A549 (cell line): ENCODE data around the gene TCP11. TPM values are rescaled to one million over a fixed set of nuclear protein-coding genes. Genes with fewer than 3 reads are reported as not detected.

Experiments used
- ATAC-seq, 2 experiments: fragments of 200-7000 bp in 1 of 2; fragments of >200 bp in 1 of 2; cut with Nextera tagmentation in 1 of 2; cut with Tn5 transposase in 1 of 2; 3 replicates each; pipeline versions ENCODE4 v1.8.0 to v1.9.1; 2018 to 2020; ENCODE audit warnings: mild to moderate bottlenecking in 1 of 2, moderate library complexity in 1 of 2
- CTCF ChIA-PET: fragments of 300-600 bp; sonication (Branson Sonifier 250); formaldehyde crosslinking; extraction: SDS; loops from one replicate; lab custom pipeline; 2021; ENCODE audit warnings: antibody characterized with exemption, inconsistent platforms; lab: Yijun Ruan, JAX
- POLR2A ChIA-PET: fragments of 350-600 bp; formaldehyde crosslinking; extraction: SDS; loops from one replicate; lab custom pipeline; 2021; ENCODE audit warnings: antibody characterized with exemption, inconsistent platforms; lab: Yijun Ruan, JAX
- DNase-seq, 2 experiments: peaks; one replicate each; pipeline versions ENCODE4 v3.0.0 to v3.0.0-alpha.2; 2011 to 2016; ENCODE audit warnings: low read depth in 1 of 2, low spot score in 1 of 2
- FAIRE-seq: peaks from 2 replicates; lab custom pipeline; 2011; peaks lifted over from hg19 to GRCh38; lab: Jason Lieb, UNC
- H3K27ac ChIP-seq, 2 experiments: fragments of >200 bp; sonication (Bioruptor Twin); formaldehyde crosslinking; 3 replicates each; pipeline ENCODE4 v1.5.1; 2016 to 2017
- H3K4me1 ChIP-seq: fragments of >200 bp; sonication (Bioruptor Twin); formaldehyde crosslinking; 3 replicates; pipeline ENCODE4 v1.6.1; 2016
- H3K4me2 ChIP-seq: fragments of >200 bp; sonication (Bioruptor Twin); formaldehyde crosslinking; 3 replicates; pipeline ENCODE4 v1.6.1; 2016
- H3K4me3 ChIP-seq: fragments of >200 bp; sonication (Bioruptor Twin); formaldehyde crosslinking; 3 replicates; pipeline ENCODE4 v1.5.1; 2016
- H3K9me3 ChIP-seq: fragments of >200 bp; sonication (Bioruptor Twin); formaldehyde crosslinking; 3 replicates; pipeline ENCODE4 v1.6.1; 2016
- CBX8 ChIP-seq: fragments of 200-600 bp; sonication (generic); IDR thresholded peaks from 2 replicates; pipeline ENCODE4 v1.6.1; 2016
- CHD4 ChIP-seq: fragments of 200-600 bp; sonication (generic); IDR thresholded peaks from 2 replicates; pipeline ENCODE4 v1.6.1; 2016; ENCODE audit warnings: antibody characterized with exemption, mild to moderate bottlenecking, borderline replicate concordance
- EHMT2 ChIP-seq: fragments of 200-600 bp; sonication (generic); IDR thresholded peaks from 2 replicates; pipeline ENCODE4 v1.6.1; 2016; ENCODE audit warnings: antibody characterized with exemption, low read depth, mild to moderate bottlenecking, moderate library complexity
- FOSL2 ChIP-seq, 2 experiments: fragments of 450-650 bp in 1 of 2; fragments of >200 bp in 1 of 2; sonication (Bioruptor Twin) in 1 of 2; formaldehyde crosslinking; IDR thresholded peaks; 2 replicates each; pipeline versions ENCODE4 v1.5.0 to v1.6.1; 2016 to 2020; ENCODE audit warnings: mild to moderate bottlenecking in 1 of 2, moderate library complexity in 1 of 2
- JUN ChIP-seq, 2 experiments: fragments of >200 bp; sonication (Bioruptor Twin); formaldehyde crosslinking; IDR thresholded peaks; 2 replicates in 1 of 2; 3 replicates in 1 of 2; pipeline ENCODE4 v1.6.1; 2016 to 2017
- MAFK ChIP-seq: fragments of 450-650 bp; IDR thresholded peaks from 2 replicates; pipeline ENCODE4 v1.6.1; 2014; ENCODE audit not compliant: partially characterized antibody
- MAZ ChIP-seq: fragments of 150-350 bp; IDR thresholded peaks from 2 replicates; pipeline ENCODE4 v1.6.1; 2014; ENCODE audit warnings: antibody characterized with exemption, low read depth, low read length, borderline replicate concordance
- NR3C1 ChIP-seq: fragments of >200 bp; sonication (Bioruptor Twin); formaldehyde crosslinking; IDR thresholded peaks from 3 replicates; pipeline ENCODE4 v1.6.1; 2017
- RAD21 ChIP-seq, 2 experiments: fragments of >200 bp in 1 of 2; sonication (Bioruptor Twin) in 1 of 2; formaldehyde crosslinking in 1 of 2; IDR thresholded peaks in 1 of 2; conservative IDR thresholded peaks in 1 of 2; 2 replicates in 1 of 2; 3 replicates in 1 of 2; pipeline ENCODE4 v1.6.1; 2012 to 2018; ENCODE audit warnings: inconsistent platforms in 1 of 2
- SMC3 ChIP-seq: fragments of >200 bp; sonication (Bioruptor Twin); formaldehyde crosslinking; IDR thresholded peaks from 3 replicates; pipeline ENCODE4 v1.6.1; 2018; ENCODE audit warnings: inconsistent platforms
- WGBS: methylation state at CpG from one replicate; pipeline ENCODE4 v1.1.6; 2017; ENCODE audit errors: missing lambda C conversion rate; 5-methylcytosine and 5-hydroxymethylcytosine counted together
- polyA plus RNA-seq, 4 experiments: library from polyadenylated mRNA; depleted of rRNA in 3 of 4; stranded (reverse); fragments of >200 nt; fragmentation: RNase III in 1 of 4; extraction: RNeasy Plus Mini Kit Qiagen cat#74134 plus additional on column Dnase treatment in 1 of 4; gene quantifications; 2 replicates in 3 of 4; 3 replicates in 1 of 4; pipeline ENCODE4 v1.2.3, GENCODE V29; 2011 to 2017
- TF ChIP-seq, protein P1 (sequence below): IDR thresholded peaks from 2 replicates; pipeline ENCODE4 v1.6.1; 2012
- TF ChIP-seq, protein P2 (sequence below): IDR thresholded peaks from 2 replicates; pipeline ENCODE4 v1.6.1; 2012; ENCODE audit warnings: low read depth, borderline replicate concordance
- TF ChIP-seq, protein P3 (sequence below): IDR thresholded peaks from 2 replicates; pipeline ENCODE4 v1.6.1; 2012
- TF ChIP-seq, protein P4 (sequence below): fragments of >200 bp; sonication (Bioruptor Twin); formaldehyde crosslinking; IDR thresholded peaks from 3 replicates; pipeline ENCODE4 v1.5.1; 2016

The TCP11 gene
- polyA plus RNA-seq, 2 of the 4 experiments (the other 2 are of a cell fraction), result 0.06 TPM; not detected in 1

GRCh38 chr6:35147026-35147425 is 5.9 kb upstream of the TCP11 start:
- no peaks in the 10 kb centered on the region for H3K9me3 ChIP-seq
- H3K4me3 ChIP-seq, result no peak overlapping the region
- ATAC-seq (no peak), FAIRE-seq (no peak), DNase-seq (no peak)
- no peak overlapping the region for H3K4me2 ChIP-seq
- TF ChIP-seq JUN (IDR thresholded peaks at IDR 0.05), result no peak
- no peak for TF ChIP-seq MAZ
- TF ChIP-seq CBX8, result no peak
- no peak for TF ChIP-seq MAFK
- TF ChIP-seq RAD21 (conservative IDR thresholded peaks at IDR 0.05 in 1 of 2, IDR thresholded peaks at IDR 0.05 in 1 of 2), result no peak
- no peak for TF ChIP-seq EHMT2
- 91% methylated on average over 3 of the region's 3 CpGs for WGBS
- POLR2A ChIA-PET, result no interaction called here
- H3K27ac ChIP-seq, result no peak overlapping the region
- CTCF ChIA-PET, result interaction anchor here (0.7 to 9.7 kb wide), 29 partner anchors 9 to 307 kb away, joined by 3 to 206 read pairs (median 5); partner anchors contain the start of gene SCUBE3
- H3K4me1 ChIP-seq, result peaks cover 16% of the 10 kb centered on the region

DNA sequence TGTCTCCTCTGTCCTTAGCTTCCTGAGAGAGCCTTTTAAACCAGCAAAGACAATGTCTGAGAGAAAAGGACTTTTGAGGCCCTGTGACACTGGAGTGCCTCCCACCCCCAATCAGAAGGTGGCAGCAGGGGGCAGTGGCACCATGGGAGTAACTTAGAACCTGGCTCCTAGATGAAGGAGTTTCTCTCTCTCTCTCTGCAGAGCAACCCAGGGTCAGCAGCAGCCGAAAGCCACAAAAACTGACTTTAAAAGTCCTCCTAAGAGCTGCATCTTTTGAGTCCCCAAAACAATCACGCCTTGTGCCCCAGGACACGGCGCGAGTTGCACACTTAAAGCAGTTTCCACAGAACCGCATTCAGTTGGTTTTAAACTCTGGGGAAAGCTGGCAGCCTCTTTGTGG is 5.3 kb upstream of the TCP11 start:
- no peak overlapping the region for H3K27ac ChIP-seq
- FAIRE-seq (no peak), ATAC-seq (peak; percentile 85 to 94; a peak in 4 of 6 replicates), DNase-seq (peak; percentile 35 to 42)
- ChIA-PET CTCF (interaction anchor here (0.6 to 9.7 kb wide), 35 partner anchors 9 to 308 kb away, joined by 3 to 206 read pairs (median 4); partner anchors contain the start of gene SCUBE3), POLR2A (no interaction called here)
- H3K4me1 ChIP-seq, result peaks cover 14% of the 10 kb centered on the region
- H3K4me2 ChIP-seq, result no peak overlapping the region
- no peak overlapping the region for H3K4me3 ChIP-seq
- H3K9me3 ChIP-seq, result no peaks in the 10 kb centered on the region
- TF ChIP-seq, protein P1, sequence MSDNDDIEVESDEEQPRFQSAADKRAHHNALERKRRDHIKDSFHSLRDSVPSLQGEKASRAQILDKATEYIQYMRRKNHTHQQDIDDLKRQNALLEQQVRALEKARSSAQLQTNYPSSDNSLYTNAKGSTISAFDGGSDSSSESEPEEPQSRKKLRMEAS, result no peak
- TF ChIP-seq, protein P2, sequence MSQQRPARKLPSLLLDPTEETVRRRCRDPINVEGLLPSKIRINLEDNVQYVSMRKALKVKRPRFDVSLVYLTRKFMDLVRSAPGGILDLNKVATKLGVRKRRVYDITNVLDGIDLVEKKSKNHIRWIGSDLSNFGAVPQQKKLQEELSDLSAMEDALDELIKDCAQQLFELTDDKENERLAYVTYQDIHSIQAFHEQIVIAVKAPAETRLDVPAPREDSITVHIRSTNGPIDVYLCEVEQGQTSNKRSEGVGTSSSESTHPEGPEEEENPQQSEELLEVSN, result no peak
- TF ChIP-seq, protein P3, sequence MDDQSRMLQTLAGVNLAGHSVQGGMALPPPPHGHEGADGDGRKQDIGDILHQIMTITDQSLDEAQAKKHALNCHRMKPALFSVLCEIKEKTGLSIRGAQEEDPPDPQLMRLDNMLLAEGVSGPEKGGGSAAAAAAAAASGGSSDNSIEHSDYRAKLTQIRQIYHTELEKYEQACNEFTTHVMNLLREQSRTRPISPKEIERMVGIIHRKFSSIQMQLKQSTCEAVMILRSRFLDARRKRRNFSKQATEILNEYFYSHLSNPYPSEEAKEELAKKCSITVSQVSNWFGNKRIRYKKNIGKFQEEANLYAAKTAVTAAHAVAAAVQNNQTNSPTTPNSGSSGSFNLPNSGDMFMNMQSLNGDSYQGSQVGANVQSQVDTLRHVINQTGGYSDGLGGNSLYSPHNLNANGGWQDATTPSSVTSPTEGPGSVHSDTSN, result no peak
- TF ChIP-seq, protein P4, sequence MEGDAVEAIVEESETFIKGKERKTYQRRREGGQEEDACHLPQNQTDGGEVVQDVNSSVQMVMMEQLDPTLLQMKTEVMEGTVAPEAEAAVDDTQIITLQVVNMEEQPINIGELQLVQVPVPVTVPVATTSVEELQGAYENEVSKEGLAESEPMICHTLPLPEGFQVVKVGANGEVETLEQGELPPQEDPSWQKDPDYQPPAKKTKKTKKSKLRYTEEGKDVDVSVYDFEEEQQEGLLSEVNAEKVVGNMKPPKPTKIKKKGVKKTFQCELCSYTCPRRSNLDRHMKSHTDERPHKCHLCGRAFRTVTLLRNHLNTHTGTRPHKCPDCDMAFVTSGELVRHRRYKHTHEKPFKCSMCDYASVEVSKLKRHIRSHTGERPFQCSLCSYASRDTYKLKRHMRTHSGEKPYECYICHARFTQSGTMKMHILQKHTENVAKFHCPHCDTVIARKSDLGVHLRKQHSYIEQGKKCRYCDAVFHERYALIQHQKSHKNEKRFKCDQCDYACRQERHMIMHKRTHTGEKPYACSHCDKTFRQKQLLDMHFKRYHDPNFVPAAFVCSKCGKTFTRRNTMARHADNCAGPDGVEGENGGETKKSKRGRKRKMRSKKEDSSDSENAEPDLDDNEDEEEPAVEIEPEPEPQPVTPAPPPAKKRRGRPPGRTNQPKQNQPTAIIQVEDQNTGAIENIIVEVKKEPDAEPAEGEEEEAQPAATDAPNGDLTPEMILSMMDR, result peak; percentile 67
- TF ChIP-seq RAD21 (conservative IDR thresholded peaks at IDR 0.05 in 1 of 2, IDR thresholded peaks at IDR 0.05 in 1 of 2) (peak; percentile 84 to 89), SMC3 (peak; percentile 89), JUN (IDR thresholded peaks at IDR 0.05) (no peak)
- WGBS, result 51% methylated on average over 6 of the region's 6 CpGs

DNA sequence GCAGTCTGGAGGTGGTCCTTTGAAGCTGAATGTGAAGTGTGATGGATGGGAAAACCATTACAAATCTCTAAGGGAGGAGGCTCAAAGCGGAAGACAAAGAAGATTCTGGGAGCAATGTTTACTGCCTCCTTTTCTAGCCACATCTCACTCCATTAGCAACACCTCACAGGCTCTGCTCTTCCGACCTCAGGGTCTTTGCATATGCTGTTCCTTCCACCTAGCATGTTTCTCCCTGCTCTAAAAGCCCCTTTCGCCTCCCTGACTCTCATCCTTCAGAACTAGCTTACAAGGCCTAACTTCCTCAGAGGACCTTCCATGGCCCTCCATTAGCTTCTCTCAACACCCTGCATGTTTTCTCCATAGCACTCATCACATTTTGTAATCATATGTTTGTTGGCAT is 4.6 kb upstream of the TCP11 start:
- no peak for TF ChIP-seq NR3C1
- TF ChIP-seq FOSL2 (IDR thresholded peaks at IDR 0.05), result no peak
- no peak for TF ChIP-seq FOSL2 (CRISPR knock-in tag; IDR thresholded peaks at IDR 0.05)
- TF ChIP-seq CHD4, result no peak
- H3K4me1 ChIP-seq, result peaks cover 14% of the 10 kb centered on the region
- ChIA-PET CTCF (interaction anchor here (0.6 to 9.7 kb wide), 23 partner anchors 8 to 308 kb away, joined by 3 to 206 read pairs (median 5); no protein-coding TSS in a partner anchor), POLR2A (no interaction called here)
- ATAC-seq (no peak), FAIRE-seq (no peak), DNase-seq (no peak)
- no peaks in the 10 kb centered on the region for H3K9me3 ChIP-seq
- WGBS, result 89% methylated on average over 3 of the region's 3 CpGs
- no peak overlapping the region for H3K27ac ChIP-seq
- H3K4me2 ChIP-seq, result no peak overlapping the region
- no peak overlapping the region for H3K4me3 ChIP-seq
